Endothelial cell of umbilical vein (primary cell): Measurements from ENCODE around the gene PDK1. TPM values are rescaled to one million over a fixed set of nuclear protein-coding genes. Genes with fewer than 3 reads are reported as not detected.

ENCODE experiments used
- BruUV-seq: library from RNA; stranded (reverse); fragments of 400-500 nt; replicated peaks from 2 replicates; lab custom pipeline; 2021; lab: Mats Ljungman, UMichigan
- CTCF ChIA-PET: fragments of 300-600, 350-600 bp; sonication (Branson Sonifier 250); formaldehyde crosslinking; loops from one replicate; lab custom pipeline; 2021; ENCODE audit warnings: antibody characterized with exemption, inconsistent platforms; lab: Charles Lee
- POLR2A ChIA-PET: fragments of 300-600, 350-600 bp; sonication (Branson Sonifier 250); formaldehyde crosslinking; loops from one replicate; lab custom pipeline; 2021; ENCODE audit warnings: antibody characterized with exemption, inconsistent platforms; lab: Charles Lee
- DNase-seq: peaks from one replicate; pipeline ENCODE4 v3.0.0-alpha.2; 2011; ENCODE audit warnings: low read depth, low spot score
- FAIRE-seq: peaks from 2 replicates; lab custom pipeline; 2011; peaks lifted over from hg19 to GRCh38; lab: Jason Lieb, UNC
- H2AFZ ChIP-seq: 2 replicates; pipeline ENCODE4 v1.6.0; 2012; ENCODE audit warnings: low read depth, low read length, control low read depth, inconsistent platforms
- H3K27ac ChIP-seq: 2 replicates; pipeline ENCODE4 v1.5.1; 2011; ENCODE audit warnings: low read depth, mild to moderate bottlenecking, control low read depth, low read length, moderate library complexity; ENCODE audit not compliant: insufficient read depth
- H3K27me3 ChIP-seq, 2 experiments: 2 replicates each; pipeline versions ENCODE4 v1.6.0 to v1.6.1; 2011; ENCODE audit warnings: low read length in 2 of 2, mixed read lengths in 1 of 2; ENCODE audit not compliant: control insufficient read depth in 2 of 2, insufficient read depth in 2 of 2
- H3K36me3 ChIP-seq, 2 experiments: 2 replicates in 1 of 2; 3 replicates in 1 of 2; pipeline ENCODE4 v1.5.1; 2011; ENCODE audit warnings: low read length in 2 of 2, mild to moderate bottlenecking in 1 of 2, moderate library complexity in 1 of 2; ENCODE audit not compliant: control insufficient read depth in 2 of 2, insufficient read depth in 2 of 2; ENCODE audit errors: extremely low read depth in 1 of 2
- H3K4me1 ChIP-seq: 3 replicates; pipeline ENCODE4 v1.5.1; 2011; ENCODE audit warnings: mild to moderate bottlenecking, low read length; ENCODE audit not compliant: control insufficient read depth, insufficient read depth; ENCODE audit errors: extremely low read depth
- H3K4me2 ChIP-seq: 2 replicates; pipeline ENCODE4 v1.6.1; 2011; ENCODE audit warnings: low read length, control low read depth, mixed read lengths; ENCODE audit not compliant: insufficient read depth
- H3K4me3 ChIP-seq, 3 experiments: fragments of 200-600 bp in 1 of 3; sonication (generic), shearing (Covaris generic) in 1 of 3; replicated peaks in 1 of 3; 2 replicates each; pipeline ENCODE4 v1.5.1; 2011 to 2016; ENCODE audit warnings: control low read depth in 3 of 3, low read length in 3 of 3, mild to moderate bottlenecking in 2 of 3, inconsistent platforms in 1 of 3, low read depth in 1 of 3, moderate library complexity in 1 of 3; ENCODE audit not compliant: insufficient read depth in 1 of 3
- H3K79me2 ChIP-seq: 2 replicates; pipeline ENCODE4 v1.6.0; 2012; ENCODE audit warnings: low read length, inconsistent platforms; ENCODE audit not compliant: control insufficient read depth, insufficient read depth
- H3K9ac ChIP-seq: replicated peaks from 2 replicates; pipeline ENCODE3; 2011; ENCODE audit warnings: low read length, control low read depth; ENCODE audit not compliant: insufficient read depth; ENCODE audit errors: extremely low read depth
- H3K9me1 ChIP-seq: replicated peaks from 3 replicates; pipeline ENCODE4 v1.6.0; 2011; ENCODE audit warnings: mild to moderate bottlenecking, low read length; ENCODE audit not compliant: control insufficient read depth, insufficient read depth; ENCODE audit errors: extremely low read depth
- H3K9me3 ChIP-seq: replicated peaks from 2 replicates; pipeline ENCODE4 v1.5.1; 2012; ENCODE audit warnings: low read length, inconsistent platforms; ENCODE audit not compliant: control insufficient read depth, insufficient read depth
- H4K20me1 ChIP-seq: replicated peaks from 2 replicates; pipeline ENCODE3; 2011; ENCODE audit warnings: mild to moderate bottlenecking, low read length; ENCODE audit not compliant: control insufficient read depth, insufficient read depth; ENCODE audit errors: extremely low read depth
- EZH2 ChIP-seq: IDR thresholded peaks from 2 replicates; pipeline ENCODE4 v1.6.1; 2012; ENCODE audit warnings: borderline replicate concordance, low read depth, mild to moderate bottlenecking, moderate library complexity, low read length, inconsistent platforms; ENCODE audit not compliant: severe bottlenecking
- FOS ChIP-seq: IDR thresholded peaks from 2 replicates; pipeline ENCODE4 v1.6.1; 2011; ENCODE audit warnings: mild to moderate bottlenecking, low read length, moderate library complexity, borderline replicate concordance; ENCODE audit not compliant: insufficient read depth
- GATA2 ChIP-seq: IDR thresholded peaks from 2 replicates; pipeline ENCODE4 v1.7.0; 2011; ENCODE audit warnings: low read depth, mild to moderate bottlenecking, moderate library complexity, mixed read lengths, low read length; ENCODE audit not compliant: insufficient read length, insufficient read depth
- JUN ChIP-seq: IDR thresholded peaks from 2 replicates; pipeline ENCODE4 v1.6.1; 2011; ENCODE audit warnings: borderline replicate concordance, low read depth; ENCODE audit not compliant: insufficient read length, insufficient read depth
- MYC ChIP-seq: IDR thresholded peaks from one replicate; pipeline ENCODE4 v1.6.1; 2011; ENCODE audit warnings: mild to moderate bottlenecking, low read depth, low read length
- POLR2A ChIP-seq: IDR thresholded peaks from 2 replicates; pipeline ENCODE4 v1.6.1; 2012; ENCODE audit warnings: low read depth, mild to moderate bottlenecking, control low read depth, low read length
- POLR2AphosphoS5 ChIP-seq: IDR thresholded peaks from 2 replicates; pipeline ENCODE4 v1.6.1; 2012; ENCODE audit warnings: low read depth, mild to moderate bottlenecking, control low read depth, low read length, moderate library complexity; ENCODE audit not compliant: insufficient read depth
- dilution Hi-C: fragments of 300-500 bp; cut with MboI; formaldehyde crosslinking; loops from one replicate; pipeline ENCODE4 v1.15.0; 2019; ENCODE audit warnings: low sequenced_read_pairs; ENCODE audit not compliant: extremely low pct_ligation_motif_present
- intact Hi-C: fragments of 100-400 bp; cut with micrococcal nuclease; formaldehyde crosslinking; loops from one replicate; pipeline ENCODE4 v1.10.0; 2022
- polyA plus RNA-seq, 4 experiments: library from polyadenylated mRNA; depleted of rRNA in 3 of 4; stranded (reverse) in 3 of 4; unstranded in 1 of 4; fragments of >200 nt; gene quantifications; 2 replicates each; pipeline versions ENCODE4 v1.2.1 to v1.2.3, GENCODE V29; 2011 to 2012; ENCODE audit warnings: missing spikeins in 1 of 4
- total RNA-seq: library from RNA; stranded (reverse); gene quantifications from 2 replicates; pipeline ENCODE4 v1.2.3, GENCODE V29; 2021
- TF ChIP-seq, protein P1 (sequence below), 2 donors: IDR thresholded peaks; 1 replicate in 1 of 2; 2 replicates in 1 of 2; pipeline ENCODE4 v1.5.1; 2011; ENCODE audit warnings: low read length in 2 of 2, mild to moderate bottlenecking in 2 of 2, moderate library complexity in 2 of 2, control low read depth in 1 of 2, inconsistent platforms in 1 of 2, low read depth in 1 of 2; ENCODE audit not compliant: insufficient read depth in 1 of 2; ENCODE audit errors: extremely low read depth in 1 of 2
- TF ChIP-seq, protein P2 (sequence below): IDR thresholded peaks from 2 replicates; pipeline ENCODE4 v1.6.1; 2011; ENCODE audit not compliant: insufficient read depth, insufficient read length

Gene PDK1
- total and polyA plus RNA-seq, 2 donors (not counting 3 experiments of a cell fraction or from before 2014, with no cell fraction given): 3.7 to 16.9 TPM

DNA sequence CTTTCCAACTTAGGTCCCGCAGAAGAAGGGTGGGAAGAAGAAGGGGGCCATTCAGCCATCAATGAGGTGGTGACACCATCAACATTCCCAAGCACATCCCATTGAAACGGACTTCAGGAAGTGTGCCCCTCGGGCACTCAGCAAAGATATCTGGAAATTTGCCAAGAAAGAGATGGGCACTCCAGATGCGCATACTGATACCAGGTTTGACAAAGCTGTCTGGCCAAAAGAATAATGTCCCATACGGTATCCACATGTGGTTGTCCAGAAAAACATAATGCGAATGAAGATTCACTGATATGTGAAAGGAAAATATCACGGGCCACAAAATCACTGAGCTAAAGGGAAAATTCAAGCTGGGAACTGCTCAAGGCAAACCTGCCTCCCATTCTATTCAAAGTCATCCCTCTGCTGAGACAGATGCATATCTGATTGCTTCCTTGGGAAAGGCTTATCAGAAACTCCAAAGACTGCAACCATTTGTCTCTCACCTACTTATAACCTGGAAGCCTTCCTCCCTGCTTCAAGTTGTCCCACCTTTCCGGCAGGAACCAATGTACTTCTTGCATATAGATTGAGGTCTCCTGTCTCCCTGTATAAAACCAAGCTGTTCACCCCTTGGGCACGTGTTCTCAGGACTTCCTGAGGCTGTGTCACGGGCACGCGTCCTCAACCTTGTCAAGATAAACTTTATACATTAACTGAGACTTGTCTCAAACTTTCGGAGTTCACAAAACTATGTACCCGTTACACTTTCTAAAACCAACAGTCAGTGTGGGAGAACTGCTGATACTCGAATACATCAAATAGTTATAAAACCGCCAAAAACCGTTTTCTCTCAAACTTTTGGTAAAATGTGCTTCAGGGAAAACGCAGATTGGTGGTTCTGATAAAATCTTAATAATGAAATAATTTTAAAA lies 1.3 kb upstream of the PDK1 start:
- Histone ChIP-seq H3K9me3 (no peaks in the 10 kb centered on the region), H2AFZ (peak overlapping the region; percentile 35), H3K9me1 (no peaks in the 10 kb centered on the region), H3K36me3 (no peaks in the 10 kb centered on the region), H3K27ac (peak overlapping the region; percentile 58), H4K20me1 (no peaks in the 10 kb centered on the region), H3K9ac (peak overlapping the region; percentile 81), H3K4me2 (peak overlapping the region; percentile 86), H3K4me3 (peak overlapping the region in 1 of 3 experiments; percentile 44), H3K27me3 (no peaks in the 10 kb centered on the region), H3K79me2 (peaks cover 13% of the 10 kb centered on the region), H3K4me1 (peaks cover 27% of the 10 kb centered on the region)
- no peak for TF ChIP-seq MYC
- peak; percentile 12 for TF ChIP-seq GATA2
- peak; percentile 26 for FAIRE-seq
- peak; percentile 16 for DNase-seq
- BruUV-seq: no TSS peak
- POLR2A ChIA-PET: no interaction called here
- CTCF ChIA-PET: interaction anchor here (1.1 kb wide), 1 partner anchor 70 kb away, joined by 3 read pairs; no protein-coding TSS in a partner anchor
- intact Hi-C loops: loop anchor here (5.0 kb wide), 2 partner anchors 267 to 373 kb away; no protein-coding TSS in a partner anchor
- dilution Hi-C loops: no loop called here

DNA sequence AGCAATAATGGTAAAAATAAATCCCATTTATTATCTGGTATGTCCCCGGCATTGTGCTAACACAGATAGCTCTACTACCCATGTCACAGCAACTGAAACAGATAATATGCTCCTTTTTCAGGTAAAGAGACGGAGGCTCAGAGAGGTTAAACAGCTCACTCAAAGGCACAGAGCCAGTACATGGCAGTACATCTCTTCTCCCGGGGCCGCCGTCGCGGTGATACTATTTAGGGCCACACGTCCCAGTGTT lies 693 bp upstream of the PDK1 start:
- CTCF ChIA-PET: interaction anchor here (1.1 kb wide), 1 partner anchor 71 kb away, joined by 3 read pairs; no protein-coding TSS in a partner anchor
- Histone ChIP-seq H3K9me3 (no peaks in the 10 kb centered on the region), H3K9me1 (no peaks in the 10 kb centered on the region), H3K4me2 (peak overlapping the region; percentile 86), H4K20me1 (no peaks in the 10 kb centered on the region), H2AFZ (peak overlapping the region; percentile 88), H3K27ac (peak overlapping the region; percentile 58), H3K4me3 (peak overlapping the region in 2 of 3 experiments; percentile 44 to 51), H3K27me3 (no peaks in the 10 kb centered on the region), H3K79me2 (peaks cover 13% of the 10 kb centered on the region), H3K36me3 (no peaks in the 10 kb centered on the region), H3K4me1 (peaks cover 27% of the 10 kb centered on the region), H3K9ac (peak overlapping the region; percentile 81)
- FAIRE-seq: no peak
- BruUV-seq: no TSS peak
- TF ChIP-seq, protein P1, sequence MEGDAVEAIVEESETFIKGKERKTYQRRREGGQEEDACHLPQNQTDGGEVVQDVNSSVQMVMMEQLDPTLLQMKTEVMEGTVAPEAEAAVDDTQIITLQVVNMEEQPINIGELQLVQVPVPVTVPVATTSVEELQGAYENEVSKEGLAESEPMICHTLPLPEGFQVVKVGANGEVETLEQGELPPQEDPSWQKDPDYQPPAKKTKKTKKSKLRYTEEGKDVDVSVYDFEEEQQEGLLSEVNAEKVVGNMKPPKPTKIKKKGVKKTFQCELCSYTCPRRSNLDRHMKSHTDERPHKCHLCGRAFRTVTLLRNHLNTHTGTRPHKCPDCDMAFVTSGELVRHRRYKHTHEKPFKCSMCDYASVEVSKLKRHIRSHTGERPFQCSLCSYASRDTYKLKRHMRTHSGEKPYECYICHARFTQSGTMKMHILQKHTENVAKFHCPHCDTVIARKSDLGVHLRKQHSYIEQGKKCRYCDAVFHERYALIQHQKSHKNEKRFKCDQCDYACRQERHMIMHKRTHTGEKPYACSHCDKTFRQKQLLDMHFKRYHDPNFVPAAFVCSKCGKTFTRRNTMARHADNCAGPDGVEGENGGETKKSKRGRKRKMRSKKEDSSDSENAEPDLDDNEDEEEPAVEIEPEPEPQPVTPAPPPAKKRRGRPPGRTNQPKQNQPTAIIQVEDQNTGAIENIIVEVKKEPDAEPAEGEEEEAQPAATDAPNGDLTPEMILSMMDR (IDR thresholded peaks at IDR 0.05; ENCODE audit: extremely low read depth in 1 of 2, insufficient read depth in 1 of 2, low read depth in 1 of 2, low read length in 2 of 2): no peak
- TF ChIP-seq POLR2A (no peak), POLR2AphosphoS5 (no peak), MYC (no peak), JUN (no peak), FOS (no peak), GATA2 (no peak), EZH2 (no peak)
- TF ChIP-seq, protein P2, sequence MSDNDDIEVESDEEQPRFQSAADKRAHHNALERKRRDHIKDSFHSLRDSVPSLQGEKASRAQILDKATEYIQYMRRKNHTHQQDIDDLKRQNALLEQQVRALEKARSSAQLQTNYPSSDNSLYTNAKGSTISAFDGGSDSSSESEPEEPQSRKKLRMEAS: no peak
- dilution Hi-C loops (no loop called here), intact Hi-C loops (loop anchor here (5.0 kb wide), 2 partner anchors 268 to 372 kb away; no protein-coding TSS in a partner anchor)
- POLR2A ChIA-PET: no interaction called here
- no peak for DNase-seq
